Hepatocyte (in vitro differentiated cells): ENCODE data around the gene FANCI.

Experiments
- CTCF ChIP-seq: fragments of 200-600 bp; sonication (generic); IDR thresholded peaks from 2 replicates; pipeline ENCODE4 v1.5.1; 2016; ENCODE audit warnings: antibody characterized with exemption, mild to moderate bottlenecking; ENCODE audit not compliant: poor library complexity
- EZH2 ChIP-seq: fragments of 200-600 bp; sonication (generic); IDR thresholded peaks from 2 replicates; pipeline ENCODE4 v1.6.1; 2016; ENCODE audit warnings: antibody characterized with exemption, mild to moderate bottlenecking, borderline replicate concordance
- EZH2phosphoT487 ChIP-seq: fragments of 200-600 bp; sonication (generic); IDR thresholded peaks from one replicate; pipeline ENCODE4 v1.6.1; 2018; ENCODE audit warnings: antibody characterized with exemption, mild to moderate bottlenecking, low read depth, moderate library complexity; ENCODE audit not compliant: unreplicated experiment, severe bottlenecking

DNA sequence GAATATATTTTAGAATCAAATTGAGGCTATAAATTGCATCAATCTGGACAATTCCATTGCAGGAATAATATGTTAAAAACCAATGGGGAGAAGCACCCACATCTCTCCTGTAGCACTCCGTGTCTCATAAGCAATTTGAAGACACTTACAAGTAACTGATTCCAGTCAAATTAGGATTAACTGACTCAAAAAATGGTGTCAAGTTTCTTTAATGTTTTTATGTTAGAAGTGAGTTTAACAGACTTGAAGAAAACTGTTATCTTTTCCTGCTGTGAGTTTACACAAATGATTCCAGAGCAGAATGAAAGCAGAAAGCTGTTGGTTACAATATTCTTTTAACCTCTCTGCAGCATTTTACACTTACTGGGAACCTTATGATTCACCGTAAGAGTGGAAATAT, 45.6 kb upstream of the FANCI start:
- TF ChIP-seq CTCF: no peak
- TF ChIP-seq EZH2: no peak
- no peak for TF ChIP-seq EZH2phosphoT487
